Measurements from ENCODE around the gene TTLL10. TPM values are rescaled to one million over a fixed set of nuclear protein-coding genes. Genes with fewer than 3 reads are reported as not detected.

The TTLL10 gene
- total RNA-seq, 1 experiment from 2014 or later: 4.0 TPM

GRCh38 chr1:1177452-1178206 lies 3.9 kb downstream of the TTLL10 start:
- CTCF ChIA-PET: no interaction called here
- POLR2A ChIA-PET (ENCODE audit: unreplicated experiment): no interaction called here
- Histone ChIP-seq H3K27ac (no peak overlapping the region), H3K36me3 (ENCODE audit: low read depth) (no peaks in the 10 kb centered on the region), H2AFZ (no peak overlapping the region), H3K9me2 (ENCODE audit: insufficient read depth) (no peaks in the 10 kb centered on the region), H3K79me2 (ENCODE audit: low read depth) (no peaks in the 10 kb centered on the region), H3K27me3 (ENCODE audit: insufficient read depth, low read depth) (no peaks in the 10 kb centered on the region), H3K9me3 (ENCODE audit: insufficient read depth, low read depth) (no peaks in the 10 kb centered on the region), H3F3A (ENCODE audit: insufficient read depth, low read depth) (0 out of 2 replicates have a peak, but pooled peaks cover 3% of the 10 kb centered on the region), H3K4me2 (no peak overlapping the region), H3K4me3 (no peak overlapping the region), H4K20me1 (ENCODE audit: insufficient read depth) (peaks cover 4% of the 10 kb centered on the region; the same call in 1 of the 2 replicates), H3K4me1 (replicated peaks; ENCODE audit: insufficient read depth) (no peaks in the 10 kb centered on the region)
- BruUV-seq (replicated peaks): no TSS peak
- DNase-seq: no peak
- no peak for TF ChIP-seq EZH2 (IDR thresholded peaks at IDR 0.05; ENCODE audit: low read depth)
- TF ChIP-seq, protein P1, sequence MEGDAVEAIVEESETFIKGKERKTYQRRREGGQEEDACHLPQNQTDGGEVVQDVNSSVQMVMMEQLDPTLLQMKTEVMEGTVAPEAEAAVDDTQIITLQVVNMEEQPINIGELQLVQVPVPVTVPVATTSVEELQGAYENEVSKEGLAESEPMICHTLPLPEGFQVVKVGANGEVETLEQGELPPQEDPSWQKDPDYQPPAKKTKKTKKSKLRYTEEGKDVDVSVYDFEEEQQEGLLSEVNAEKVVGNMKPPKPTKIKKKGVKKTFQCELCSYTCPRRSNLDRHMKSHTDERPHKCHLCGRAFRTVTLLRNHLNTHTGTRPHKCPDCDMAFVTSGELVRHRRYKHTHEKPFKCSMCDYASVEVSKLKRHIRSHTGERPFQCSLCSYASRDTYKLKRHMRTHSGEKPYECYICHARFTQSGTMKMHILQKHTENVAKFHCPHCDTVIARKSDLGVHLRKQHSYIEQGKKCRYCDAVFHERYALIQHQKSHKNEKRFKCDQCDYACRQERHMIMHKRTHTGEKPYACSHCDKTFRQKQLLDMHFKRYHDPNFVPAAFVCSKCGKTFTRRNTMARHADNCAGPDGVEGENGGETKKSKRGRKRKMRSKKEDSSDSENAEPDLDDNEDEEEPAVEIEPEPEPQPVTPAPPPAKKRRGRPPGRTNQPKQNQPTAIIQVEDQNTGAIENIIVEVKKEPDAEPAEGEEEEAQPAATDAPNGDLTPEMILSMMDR (conservative IDR thresholded peaks at IDR 0.05): no peak
- intact Hi-C loops (cut with micrococcal nuclease; ENCODE audit: unreplicated experiment): no loop called here

DNA sequence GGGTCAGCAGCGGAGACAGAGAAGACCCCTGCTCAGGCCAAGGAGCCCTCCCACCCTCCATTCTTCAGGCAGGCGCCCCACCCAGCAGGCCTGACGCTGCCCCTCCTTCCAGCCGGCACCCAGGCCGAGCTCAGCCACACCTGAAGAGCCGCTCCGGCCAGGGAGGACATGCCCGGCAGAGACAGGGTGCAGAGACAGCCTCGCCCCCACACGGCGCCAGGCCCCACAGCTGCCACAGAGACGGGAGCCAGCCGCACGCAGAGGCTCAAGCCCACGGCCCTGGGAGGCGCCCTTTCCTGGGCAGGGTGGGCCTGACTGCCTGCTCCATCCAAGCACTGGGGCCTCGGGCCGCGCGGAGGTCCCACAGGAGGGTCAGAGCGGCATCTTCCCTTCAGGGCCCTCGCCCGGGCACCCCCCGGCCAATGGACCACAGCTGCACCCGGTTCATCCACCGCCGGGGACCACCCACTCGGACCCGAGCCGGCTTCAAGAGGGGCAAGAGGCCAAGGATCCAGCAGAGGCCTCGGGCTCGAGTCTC lies 5.2 kb downstream of the TTLL10 start:
- Histone ChIP-seq H3K27ac (no peak overlapping the region), H3K79me2 (ENCODE audit: low read depth) (no peaks in the 10 kb centered on the region), H3K4me1 (replicated peaks; ENCODE audit: insufficient read depth) (no peaks in the 10 kb centered on the region), H2AFZ (no peak overlapping the region), H3K36me3 (ENCODE audit: low read depth) (no peaks in the 10 kb centered on the region), H3K9me3 (ENCODE audit: insufficient read depth, low read depth) (no peaks in the 10 kb centered on the region), H3F3A (ENCODE audit: insufficient read depth, low read depth) (no peaks in the 10 kb centered on the region), H4K20me1 (ENCODE audit: insufficient read depth) (no peaks in the 10 kb centered on the region), H3K4me2 (no peak overlapping the region), H3K9me2 (ENCODE audit: insufficient read depth) (no peaks in the 10 kb centered on the region), H3K4me3 (no peak overlapping the region), H3K27me3 (ENCODE audit: insufficient read depth, low read depth) (no peaks in the 10 kb centered on the region)
- intact Hi-C loops (cut with micrococcal nuclease; ENCODE audit: unreplicated experiment): no loop called here
- ChIA-PET CTCF (no interaction called here), POLR2A (ENCODE audit: unreplicated experiment) (no interaction called here)
- no peak for DNase-seq
- no TSS peak for BruUV-seq (replicated peaks)
- no peak for TF ChIP-seq EZH2 (IDR thresholded peaks at IDR 0.05; ENCODE audit: low read depth)
- TF ChIP-seq, protein P1 (conservative IDR thresholded peaks at IDR 0.05): no peak

DNA sequence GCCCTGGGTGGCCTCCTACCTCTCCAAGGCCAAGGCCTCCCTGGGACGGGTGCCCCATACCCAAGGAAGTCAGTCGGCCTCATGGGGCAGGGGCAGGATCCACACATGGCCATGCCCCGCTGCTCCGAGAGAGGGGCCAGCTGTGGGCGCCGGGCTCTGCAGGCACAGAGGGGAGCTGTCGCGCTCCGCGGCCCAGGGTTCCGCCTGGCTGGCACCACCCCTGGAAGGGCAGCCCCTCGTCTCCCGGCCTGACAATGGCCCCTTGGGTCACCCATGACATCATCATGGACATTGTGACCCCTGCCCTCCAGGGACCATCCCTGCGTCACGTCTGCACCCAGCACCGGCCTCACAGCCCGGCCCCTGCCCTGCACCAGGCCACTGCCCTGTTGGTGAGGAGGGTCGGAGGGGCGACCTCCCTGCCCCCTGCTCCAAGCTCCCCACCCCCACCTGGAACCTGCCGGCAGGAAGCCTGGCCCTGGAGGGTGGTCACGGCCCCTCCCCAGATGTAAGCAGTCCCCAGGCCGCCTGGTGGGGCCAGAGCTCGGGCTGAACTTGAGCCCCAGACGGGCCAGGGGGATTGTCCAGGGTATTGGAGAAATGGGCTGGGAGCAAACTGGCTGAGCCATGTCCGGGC lies 5.8 kb downstream of the TTLL10 start:
- DNase-seq: no peak
- no peaks in the 10 kb centered on the region for H3K9me3 ChIP-seq (ENCODE audit: insufficient read depth, low read depth)
- no peaks in the 10 kb centered on the region for H3K9me2 ChIP-seq (ENCODE audit: insufficient read depth)
- H3K4me3 ChIP-seq: no peak overlapping the region
- intact Hi-C loops (cut with micrococcal nuclease; ENCODE audit: unreplicated experiment): no loop called here
- H4K20me1 ChIP-seq (ENCODE audit: insufficient read depth): no peaks in the 10 kb centered on the region
- no peak overlapping the region for H3K4me2 ChIP-seq
- no peaks in the 10 kb centered on the region for H3K27me3 ChIP-seq (ENCODE audit: insufficient read depth, low read depth)
- no peaks in the 10 kb centered on the region for H3K4me1 ChIP-seq (replicated peaks; ENCODE audit: insufficient read depth)
- no peak overlapping the region for H3K27ac ChIP-seq
- TF ChIP-seq, protein P1 (conservative IDR thresholded peaks at IDR 0.05): no peak
- TF ChIP-seq EZH2 (IDR thresholded peaks at IDR 0.05; ENCODE audit: low read depth): no peak
- no TSS peak for BruUV-seq (replicated peaks)
- POLR2A ChIA-PET (ENCODE audit: unreplicated experiment): no interaction called here
- H3K79me2 ChIP-seq (ENCODE audit: low read depth): no peaks in the 10 kb centered on the region
- H3F3A ChIP-seq (ENCODE audit: insufficient read depth, low read depth): no peaks in the 10 kb centered on the region
- CTCF ChIA-PET: no interaction called here
- no peaks in the 10 kb centered on the region for H3K36me3 ChIP-seq (ENCODE audit: low read depth)
- no peak overlapping the region for H2AFZ ChIP-seq

Data from PC-9 (cell line).